Measurements from ENCODE around the gene REX1BD.

GRCh38 chr19:18543814-18544475, 44.7 kb upstream of the REX1BD start:
- TF ChIP-seq, protein P1, sequence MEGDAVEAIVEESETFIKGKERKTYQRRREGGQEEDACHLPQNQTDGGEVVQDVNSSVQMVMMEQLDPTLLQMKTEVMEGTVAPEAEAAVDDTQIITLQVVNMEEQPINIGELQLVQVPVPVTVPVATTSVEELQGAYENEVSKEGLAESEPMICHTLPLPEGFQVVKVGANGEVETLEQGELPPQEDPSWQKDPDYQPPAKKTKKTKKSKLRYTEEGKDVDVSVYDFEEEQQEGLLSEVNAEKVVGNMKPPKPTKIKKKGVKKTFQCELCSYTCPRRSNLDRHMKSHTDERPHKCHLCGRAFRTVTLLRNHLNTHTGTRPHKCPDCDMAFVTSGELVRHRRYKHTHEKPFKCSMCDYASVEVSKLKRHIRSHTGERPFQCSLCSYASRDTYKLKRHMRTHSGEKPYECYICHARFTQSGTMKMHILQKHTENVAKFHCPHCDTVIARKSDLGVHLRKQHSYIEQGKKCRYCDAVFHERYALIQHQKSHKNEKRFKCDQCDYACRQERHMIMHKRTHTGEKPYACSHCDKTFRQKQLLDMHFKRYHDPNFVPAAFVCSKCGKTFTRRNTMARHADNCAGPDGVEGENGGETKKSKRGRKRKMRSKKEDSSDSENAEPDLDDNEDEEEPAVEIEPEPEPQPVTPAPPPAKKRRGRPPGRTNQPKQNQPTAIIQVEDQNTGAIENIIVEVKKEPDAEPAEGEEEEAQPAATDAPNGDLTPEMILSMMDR (conservative IDR thresholded peaks at IDR 0.05; ENCODE audit: low read depth, low read length): no peak
- TF ChIP-seq EZH2 (IDR thresholded peaks at IDR 0.05; ENCODE audit: borderline replicate concordance, low read depth, low read length, poor library complexity, severe bottlenecking): no peak
